Measurements from ENCODE around the gene BEND6.
A peak's percentile ranks its signal among the peaks of the same experiment; 100 is the strongest.

BEND6 gene, protein sequence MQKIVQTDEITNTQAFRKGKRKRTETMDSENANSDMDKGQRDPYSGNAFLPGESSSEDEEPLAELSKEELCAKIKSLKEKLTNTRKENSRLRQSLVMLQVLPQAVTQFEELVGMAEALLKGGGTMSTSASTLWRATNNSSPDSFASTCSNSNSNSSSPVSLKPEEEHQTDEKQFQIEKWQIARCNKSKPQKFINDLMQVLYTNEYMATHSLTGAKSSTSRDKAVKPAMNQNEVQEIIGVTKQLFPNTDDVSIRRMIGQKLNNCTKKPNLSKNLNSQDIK

DNA sequence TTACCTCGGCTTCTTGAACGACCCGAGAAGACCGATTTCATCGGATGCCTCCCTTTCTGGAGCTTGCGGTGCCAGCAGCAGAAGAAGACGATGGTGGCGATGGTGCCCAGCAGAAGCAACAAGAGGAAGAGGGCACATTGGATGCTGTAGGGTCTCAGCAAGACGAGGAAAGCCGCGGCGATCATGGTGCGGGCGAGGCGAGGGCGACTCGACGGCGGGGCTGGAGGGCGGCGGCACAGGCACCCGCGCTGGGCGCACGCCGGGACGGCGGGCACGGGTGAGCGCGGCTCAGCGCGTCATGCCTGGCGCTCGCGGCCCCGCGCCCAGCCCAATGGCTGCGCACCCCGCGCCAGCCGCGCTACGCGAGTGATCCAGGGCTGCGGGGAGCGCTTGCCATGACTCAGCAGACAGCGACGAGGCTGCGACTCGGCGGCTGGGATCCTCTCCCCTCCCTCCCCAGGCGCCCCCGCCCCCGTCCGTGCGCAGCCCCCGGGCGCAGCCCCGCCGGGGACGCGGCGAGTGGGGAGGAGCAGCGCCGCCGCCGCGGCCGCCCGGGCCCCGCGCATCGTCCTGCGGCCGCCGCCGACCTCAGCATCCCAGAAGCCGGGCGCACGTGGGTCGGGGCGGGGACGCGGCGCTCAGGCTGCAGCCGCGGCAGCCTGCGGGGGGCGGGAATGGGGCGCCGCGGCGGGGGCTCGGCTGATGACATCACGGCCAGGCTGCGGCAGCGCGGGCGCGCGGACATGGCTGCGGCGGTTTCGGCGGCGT, at the start of gene BEND6:
TSS of gene BEND6 (plus strand) at position 705 of the 768 bp plus-strand sequence. CDS start 26,704 bp downstream, outside the sequence.
- TF ChIP-seq, protein P1, sequence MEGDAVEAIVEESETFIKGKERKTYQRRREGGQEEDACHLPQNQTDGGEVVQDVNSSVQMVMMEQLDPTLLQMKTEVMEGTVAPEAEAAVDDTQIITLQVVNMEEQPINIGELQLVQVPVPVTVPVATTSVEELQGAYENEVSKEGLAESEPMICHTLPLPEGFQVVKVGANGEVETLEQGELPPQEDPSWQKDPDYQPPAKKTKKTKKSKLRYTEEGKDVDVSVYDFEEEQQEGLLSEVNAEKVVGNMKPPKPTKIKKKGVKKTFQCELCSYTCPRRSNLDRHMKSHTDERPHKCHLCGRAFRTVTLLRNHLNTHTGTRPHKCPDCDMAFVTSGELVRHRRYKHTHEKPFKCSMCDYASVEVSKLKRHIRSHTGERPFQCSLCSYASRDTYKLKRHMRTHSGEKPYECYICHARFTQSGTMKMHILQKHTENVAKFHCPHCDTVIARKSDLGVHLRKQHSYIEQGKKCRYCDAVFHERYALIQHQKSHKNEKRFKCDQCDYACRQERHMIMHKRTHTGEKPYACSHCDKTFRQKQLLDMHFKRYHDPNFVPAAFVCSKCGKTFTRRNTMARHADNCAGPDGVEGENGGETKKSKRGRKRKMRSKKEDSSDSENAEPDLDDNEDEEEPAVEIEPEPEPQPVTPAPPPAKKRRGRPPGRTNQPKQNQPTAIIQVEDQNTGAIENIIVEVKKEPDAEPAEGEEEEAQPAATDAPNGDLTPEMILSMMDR (conservative IDR thresholded peaks at IDR 0.05; ENCODE audit: low read length): no peak
- H3K4me3 ChIP-seq (ENCODE audit: low read length): peak within 1 kb of the TSS; percentile 92
- peak; percentile 85 for DNase-seq (ENCODE audit: low read depth)

DNA sequence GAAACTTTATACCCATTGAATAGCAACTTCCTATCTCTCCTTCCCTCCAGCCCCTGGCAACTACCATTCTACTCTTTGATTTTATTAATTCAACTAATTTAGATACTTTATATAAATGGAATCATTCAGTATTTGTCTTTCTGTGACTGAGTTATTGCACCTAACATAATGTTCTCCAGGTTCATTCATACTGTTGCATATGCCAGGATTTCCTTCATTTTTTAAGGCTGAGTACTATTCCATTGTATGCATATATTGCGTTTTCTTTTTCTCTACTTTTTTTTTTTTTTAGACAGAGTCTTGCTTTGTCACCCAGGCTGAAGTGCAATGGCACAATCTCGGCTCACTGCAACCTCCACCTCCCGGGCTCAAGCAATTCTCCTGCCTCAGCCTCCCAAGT, 49.5 kb upstream of the BEND6 start:
- DNase-seq (ENCODE audit: low read depth): no peak
- no peak overlapping the region for H3K4me3 ChIP-seq (ENCODE audit: low read length)
- TF ChIP-seq, protein P1 (conservative IDR thresholded peaks at IDR 0.05; ENCODE audit: low read length): no peak

DNA sequence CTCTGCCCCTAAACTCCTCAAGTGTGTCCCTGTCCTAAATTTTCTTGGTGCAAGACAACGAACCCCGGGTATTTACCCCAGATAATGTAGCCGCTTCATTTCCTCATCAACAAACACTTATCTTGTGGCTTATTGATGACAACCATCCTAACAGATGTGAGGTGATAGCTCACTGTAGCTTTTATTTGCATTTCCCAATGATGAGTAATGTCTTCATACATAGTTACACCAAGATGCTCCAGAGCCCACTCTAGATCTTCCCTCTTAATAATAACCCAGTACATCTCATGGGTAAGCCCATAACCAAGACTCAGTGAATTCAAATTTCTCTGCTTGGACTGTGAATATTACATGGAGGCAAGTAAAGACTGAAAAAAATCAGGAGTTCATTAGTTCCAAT, 48.2 kb upstream of the BEND6 start:
- peak; percentile 54 for DNase-seq (ENCODE audit: low read depth)
- H3K4me3 ChIP-seq (ENCODE audit: low read length): no peak overlapping the region
- TF ChIP-seq, protein P1 (conservative IDR thresholded peaks at IDR 0.05; ENCODE audit: low read length): no peak

DNA sequence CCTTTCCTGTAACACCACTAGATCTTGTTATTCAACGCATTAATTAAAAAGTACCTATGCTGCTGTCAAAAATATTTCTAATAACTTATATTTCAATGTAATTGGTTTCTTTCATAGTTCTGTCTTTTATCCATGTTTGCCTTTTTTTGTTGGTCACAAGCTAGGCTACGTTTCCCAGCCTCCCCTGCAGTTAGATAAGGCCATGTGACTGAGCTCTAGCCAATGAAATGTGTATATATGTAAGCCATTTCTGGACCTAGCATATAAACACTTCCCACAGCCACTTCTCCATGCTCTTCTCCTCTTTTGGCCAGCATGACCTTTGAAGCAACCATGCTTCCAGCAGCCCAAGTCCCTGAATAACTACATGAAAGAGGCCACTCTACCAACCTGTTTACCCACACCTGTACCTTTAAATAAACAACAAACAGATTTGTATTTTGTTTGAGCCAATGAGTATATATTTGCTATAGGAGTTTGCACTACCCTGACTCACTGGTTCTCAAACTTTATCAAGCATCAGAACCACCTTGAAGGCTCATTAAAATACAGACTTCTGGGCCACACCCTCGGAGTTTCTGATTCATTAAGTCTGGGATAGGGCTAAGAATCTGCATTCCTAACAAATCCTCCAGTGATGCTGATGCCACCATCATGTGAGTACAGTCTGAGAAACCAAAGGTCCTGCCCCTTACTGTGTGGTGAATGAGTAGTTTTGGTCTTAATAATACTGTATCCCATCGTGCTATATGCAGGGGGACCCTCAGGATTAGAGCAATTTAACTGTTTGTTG, 45.6 kb upstream of the BEND6 start:
- H3K4me3 ChIP-seq (ENCODE audit: low read length): no peak overlapping the region
- TF ChIP-seq, protein P1 (conservative IDR thresholded peaks at IDR 0.05; ENCODE audit: low read length): no peak
- DNase-seq (ENCODE audit: low read depth): no peak

DNA sequence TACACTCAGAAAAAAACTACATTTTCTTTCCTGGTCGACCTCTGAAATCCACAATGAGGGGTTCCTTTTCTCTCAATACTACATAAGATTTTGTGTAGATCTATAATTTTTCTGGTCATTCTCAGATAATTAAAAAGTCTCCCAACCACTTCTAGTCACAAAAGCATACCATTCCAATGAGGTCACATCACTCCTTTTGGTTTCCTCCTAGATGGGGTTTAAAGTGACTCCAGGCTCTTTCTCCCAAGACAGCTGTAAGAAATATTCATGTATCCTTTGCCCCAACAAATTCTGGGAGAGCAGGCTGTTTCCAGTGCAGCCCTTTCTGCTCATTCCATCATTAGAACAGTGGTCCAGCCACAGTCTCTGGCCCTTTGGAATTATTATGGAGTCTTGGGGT, 43.1 kb upstream of the BEND6 start:
- H3K4me3 ChIP-seq (ENCODE audit: low read length): no peak overlapping the region
- DNase-seq (ENCODE audit: low read depth): peak; percentile 86
- TF ChIP-seq, protein P1 (conservative IDR thresholded peaks at IDR 0.05; ENCODE audit: low read length): no peak

DNA sequence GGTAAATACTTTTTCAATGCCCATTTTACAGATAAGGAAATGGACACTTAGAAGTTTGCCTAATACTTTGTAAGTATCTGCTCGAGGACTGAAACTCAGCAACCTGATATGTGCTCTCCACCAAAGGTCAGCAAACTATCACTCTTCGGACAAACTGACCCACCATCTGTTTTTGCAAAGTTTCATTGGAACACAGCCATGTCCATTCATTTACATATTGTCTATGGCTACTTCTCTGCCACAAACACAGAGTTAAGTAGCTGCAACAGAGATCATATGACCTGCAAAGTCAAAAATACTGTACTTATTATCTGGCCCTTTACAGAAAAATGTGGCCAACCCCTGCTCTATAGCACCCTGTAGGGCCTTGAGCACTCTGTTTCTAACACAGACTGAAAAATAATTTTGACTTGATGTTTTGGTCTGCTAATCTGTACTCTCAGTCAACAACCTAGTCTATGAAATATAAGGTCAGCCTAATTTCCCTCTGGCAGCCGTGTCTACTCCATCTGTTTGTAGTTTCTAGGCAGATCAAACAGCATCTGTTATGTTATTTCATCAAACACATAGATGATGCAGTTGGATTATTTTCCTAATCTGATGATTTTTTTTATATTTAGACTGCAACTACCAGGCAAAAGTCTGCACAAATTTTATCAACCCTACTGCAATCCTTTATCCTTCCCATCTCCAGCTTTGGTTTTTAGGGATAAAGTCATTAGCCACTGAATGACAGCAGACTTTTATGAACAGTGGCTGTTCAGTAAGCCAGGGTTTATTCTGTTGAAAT, 41.4 kb upstream of the BEND6 start:
- TF ChIP-seq, protein P1 (conservative IDR thresholded peaks at IDR 0.05; ENCODE audit: low read length): no peak
- no peak for DNase-seq (ENCODE audit: low read depth)
- H3K4me3 ChIP-seq (ENCODE audit: low read length): no peak overlapping the region
